ENCODE measurements around the gene SIAH3.

Gene SIAH3

GRCh38 chr13:45863709-45864590 is 12.4 kb upstream of the SIAH3 start:
- no peak for DNase-seq (ENCODE audit: low read depth in 2 of 2)

GRCh38 chr13:45861322-45861721 is 9.8 kb upstream of the SIAH3 start:
- DNase-seq (ENCODE audit: low read depth in 2 of 2) = no peak

GRCh38 chr13:45860240-45860639 is 8.7 kb upstream of the SIAH3 start:
- DNase-seq (ENCODE audit: low read depth in 2 of 2) = no peak

- DNase-seq (ENCODE audit: low read depth in 2 of 2) = no peak
Measured at GRCh38 chr13:45859705-45860104, 8.2 kb upstream of the SIAH3 start.

GRCh38 chr13:45852494-45852893 is 941 bp upstream of the SIAH3 start:
- DNase-seq (ENCODE audit: low read depth in 2 of 2) = no peak

- no peak for DNase-seq (ENCODE audit: low read depth in 2 of 2)
Measured at GRCh38 chr13:45851956-45852355, 403 bp upstream of the SIAH3 start.

GRCh38 chr13:45850027-45850613 is 1.4 kb downstream of the SIAH3 start:
- no peak for DNase-seq (ENCODE audit: low read depth in 2 of 2)

GRCh38 chr13:45849408-45849807 is 2.1 kb downstream of the SIAH3 start:
- DNase-seq (ENCODE audit: low read depth in 2 of 2) = no peak

GRCh38 chr13:45847554-45848224 is 3.9 kb downstream of the SIAH3 start:
- no peak for DNase-seq (ENCODE audit: low read depth in 2 of 2)

GRCh38 chr13:45846681-45847080 is 4.9 kb downstream of the SIAH3 start:
- no peak for DNase-seq (ENCODE audit: low read depth in 2 of 2)

GRCh38 chr13:45838171-45838745 is 13.3 kb downstream of the SIAH3 start:
- no peak for DNase-seq (ENCODE audit: low read depth in 2 of 2)

GRCh38 chr13:45837111-45837510 is 14.4 kb downstream of the SIAH3 start:
- no peak for DNase-seq (ENCODE audit: low read depth in 2 of 2)

GRCh38 chr13:45834411-45834994 is 17.1 kb downstream of the SIAH3 start:
- DNase-seq (ENCODE audit: low read depth in 2 of 2) = no peak

- DNase-seq (ENCODE audit: low read depth in 2 of 2) = no peak
Measured at GRCh38 chr13:45833663-45834375, 17.7 kb downstream of the SIAH3 start.

GRCh38 chr13:45833242-45833641 is 18.3 kb downstream of the SIAH3 start:
- DNase-seq (ENCODE audit: low read depth in 2 of 2) = no peak

GRCh38 chr13:45831851-45832250 is 19.7 kb downstream of the SIAH3 start:
- no peak for DNase-seq (ENCODE audit: low read depth in 2 of 2)

- DNase-seq (ENCODE audit: low read depth in 2 of 2) = no peak
Measured at GRCh38 chr13:45830121-45830520, 21.4 kb downstream of the SIAH3 start.

- no peak for DNase-seq (ENCODE audit: low read depth in 2 of 2)
Measured at GRCh38 chr13:45828256-45828968, 23.1 kb downstream of the SIAH3 start.

- no peak for DNase-seq (ENCODE audit: low read depth in 2 of 2)
Measured at GRCh38 chr13:45827318-45827717, 24.2 kb downstream of the SIAH3 start.

- DNase-seq (ENCODE audit: low read depth in 2 of 2) = no peak
Measured at GRCh38 chr13:45826731-45827130, 24.8 kb downstream of the SIAH3 start.

- DNase-seq (ENCODE audit: low read depth in 2 of 2) = no peak
Measured at GRCh38 chr13:45825387-45825650, 26.2 kb downstream of the SIAH3 start.

All from stimulated activated CD8-positive, alpha-beta memory T cell treated with anti-CD3 and anti-CD28 coated beads, Interleukin-7, amount 100 ng/mL, for 4 hours (primary cell).